ENCODE data around the gene PYGM.

DNA sequence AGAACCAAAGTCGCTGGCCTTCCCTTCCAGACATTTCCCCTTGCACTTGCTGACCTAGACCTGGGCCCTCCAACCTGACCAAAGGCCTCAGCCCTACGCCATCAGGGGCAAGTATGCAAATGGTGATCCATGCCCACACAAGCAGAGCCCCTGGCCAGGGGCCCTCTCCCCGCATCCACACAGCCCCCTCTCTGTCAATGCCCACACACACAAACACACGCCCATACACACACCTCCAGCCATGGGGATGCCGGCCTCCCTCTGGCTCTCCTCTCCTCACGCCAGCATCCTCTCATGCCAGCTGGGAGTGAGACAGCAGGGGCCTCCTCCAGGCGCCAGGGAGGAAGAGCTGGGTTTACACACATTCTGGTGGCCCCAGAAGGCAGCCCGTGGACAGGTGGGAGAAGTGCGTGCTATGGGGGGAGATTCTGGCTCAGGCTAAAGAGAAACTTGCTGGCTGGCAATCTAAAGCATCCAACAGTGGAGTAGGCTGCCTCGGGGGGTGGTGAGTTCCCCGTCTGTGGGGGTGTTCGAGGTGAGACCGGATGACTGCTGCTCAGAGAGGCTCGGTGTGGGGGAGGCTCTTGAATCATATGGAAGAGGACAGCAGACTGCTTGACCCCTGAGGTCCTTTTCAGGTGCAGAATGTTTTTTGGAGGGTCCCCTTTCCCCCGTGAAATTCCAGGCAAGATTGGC, 41.5 kb downstream of the PYGM start:
- TF ChIP-seq, protein P1, sequence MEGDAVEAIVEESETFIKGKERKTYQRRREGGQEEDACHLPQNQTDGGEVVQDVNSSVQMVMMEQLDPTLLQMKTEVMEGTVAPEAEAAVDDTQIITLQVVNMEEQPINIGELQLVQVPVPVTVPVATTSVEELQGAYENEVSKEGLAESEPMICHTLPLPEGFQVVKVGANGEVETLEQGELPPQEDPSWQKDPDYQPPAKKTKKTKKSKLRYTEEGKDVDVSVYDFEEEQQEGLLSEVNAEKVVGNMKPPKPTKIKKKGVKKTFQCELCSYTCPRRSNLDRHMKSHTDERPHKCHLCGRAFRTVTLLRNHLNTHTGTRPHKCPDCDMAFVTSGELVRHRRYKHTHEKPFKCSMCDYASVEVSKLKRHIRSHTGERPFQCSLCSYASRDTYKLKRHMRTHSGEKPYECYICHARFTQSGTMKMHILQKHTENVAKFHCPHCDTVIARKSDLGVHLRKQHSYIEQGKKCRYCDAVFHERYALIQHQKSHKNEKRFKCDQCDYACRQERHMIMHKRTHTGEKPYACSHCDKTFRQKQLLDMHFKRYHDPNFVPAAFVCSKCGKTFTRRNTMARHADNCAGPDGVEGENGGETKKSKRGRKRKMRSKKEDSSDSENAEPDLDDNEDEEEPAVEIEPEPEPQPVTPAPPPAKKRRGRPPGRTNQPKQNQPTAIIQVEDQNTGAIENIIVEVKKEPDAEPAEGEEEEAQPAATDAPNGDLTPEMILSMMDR (IDR thresholded peaks at IDR 0.05 in 4 of 5, conservative IDR thresholded peaks at IDR 0.05 in 1 of 5), result no peak
- no peak for TF ChIP-seq POLR2A (IDR thresholded peaks at IDR 0.05)

Data from gastrocnemius medialis (tissue), 4 donors.